Lung (tissue), 12 donors: ENCODE data around the gene SNRK. TPM values are rescaled to one million over a fixed set of nuclear protein-coding genes. Genes with fewer than 3 reads are reported as not detected.

Experiments used
- ATAC-seq: fragments of 200-7000 bp; cut with Tn5 transposase; one replicate; pipeline ENCODE4 v1.9.1; 2020; ENCODE audit warnings: moderate number of reproducible peaks; ENCODE audit not compliant: insufficient read depth, low FRiP score
- DNase-seq, 3 donors: peaks; one replicate each; pipeline ENCODE4 v3.0.0-alpha.2; 2013 to 2017
- H3K27ac ChIP-seq, 2 donors: one replicate each; pipeline ENCODE4 v1.5.1; 2013; ENCODE audit warnings: mild to moderate bottlenecking in 2 of 2, moderate library complexity in 2 of 2, control low read depth in 1 of 2, inconsistent platforms in 1 of 2, low read depth in 1 of 2, low read length in 1 of 2
- H3K27me3 ChIP-seq, 3 donors: one replicate each; pipeline ENCODE4 v1.5.1; 2013; ENCODE audit warnings: low read length in 2 of 3; ENCODE audit not compliant: control insufficient read depth in 3 of 3, insufficient read depth in 3 of 3
- H3K36me3 ChIP-seq, 4 donors: one replicate each; pipeline ENCODE4 v1.5.1; 2013; ENCODE audit warnings: low read length in 4 of 4, mild to moderate bottlenecking in 1 of 4, moderate library complexity in 1 of 4; ENCODE audit not compliant: control insufficient read depth in 4 of 4, insufficient read depth in 4 of 4
- H3K4me1 ChIP-seq, 5 donors: one replicate each; pipeline ENCODE4 v1.5.1; 2013; ENCODE audit warnings: low read length in 5 of 5, mild to moderate bottlenecking in 2 of 5, moderate library complexity in 1 of 5; ENCODE audit not compliant: control insufficient read depth in 5 of 5, insufficient read depth in 5 of 5
- H3K4me3 ChIP-seq: one replicate; pipeline ENCODE4 v1.5.1; 2013; ENCODE audit warnings: mild to moderate bottlenecking, control low read depth, moderate library complexity
- H3K9ac ChIP-seq, 2 donors: one replicate each; pipeline ENCODE4 v1.5.1; 2013; ENCODE audit warnings: low read length in 2 of 2, control low read depth in 1 of 2; ENCODE audit not compliant: insufficient read depth in 1 of 2
- H3K9me3 ChIP-seq, 4 donors: one replicate each; pipeline ENCODE4 v1.5.1; 2013; ENCODE audit warnings: low read length in 3 of 4, mild to moderate bottlenecking in 1 of 4, moderate library complexity in 1 of 4; ENCODE audit not compliant: control insufficient read depth in 4 of 4, insufficient read depth in 3 of 4
- WGBS, 2 donors: extraction: QIAGEN DNeasy Blood & Tissue Kit; methylation state at CpG; one replicate each; pipeline ENCODE4 v1.1.7; 2013; 5-methylcytosine and 5-hydroxymethylcytosine counted together
- polyA plus RNA-seq, 2 donors: library from polyadenylated mRNA; stranded (reverse); fragments of 200-250 nt; gene quantifications; one replicate each; pipeline ENCODE4 v1.2.1, GENCODE V29; 2013
- total RNA-seq, 2 donors: library from RNA; depleted of rRNA in 1 of 2; stranded (reverse); fragments of >200 nt in 1 of 2; gene quantifications; one replicate each; pipeline ENCODE4 v1.2.1, GENCODE V29; 2014 to 2021
- TF ChIP-seq, protein P1 (sequence below): IDR thresholded peaks from 2 replicates; pipeline ENCODE4 v1.5.1; 2012; ENCODE audit warnings: mild to moderate bottlenecking; ENCODE audit errors: control extremely low read depth, extremely low read depth
- donor health status: control.
- donor health status: control.
- donor health status: Bipolar disorder and iron deficiency.
- donor health status: healthy.
- donor health status: DM: yes; HTN: yes; CAD: no.

SNRK gene
- total and polyA plus RNA-seq, 4 donors: 19.2 to 139 (median 45.6) TPM

DNA sequence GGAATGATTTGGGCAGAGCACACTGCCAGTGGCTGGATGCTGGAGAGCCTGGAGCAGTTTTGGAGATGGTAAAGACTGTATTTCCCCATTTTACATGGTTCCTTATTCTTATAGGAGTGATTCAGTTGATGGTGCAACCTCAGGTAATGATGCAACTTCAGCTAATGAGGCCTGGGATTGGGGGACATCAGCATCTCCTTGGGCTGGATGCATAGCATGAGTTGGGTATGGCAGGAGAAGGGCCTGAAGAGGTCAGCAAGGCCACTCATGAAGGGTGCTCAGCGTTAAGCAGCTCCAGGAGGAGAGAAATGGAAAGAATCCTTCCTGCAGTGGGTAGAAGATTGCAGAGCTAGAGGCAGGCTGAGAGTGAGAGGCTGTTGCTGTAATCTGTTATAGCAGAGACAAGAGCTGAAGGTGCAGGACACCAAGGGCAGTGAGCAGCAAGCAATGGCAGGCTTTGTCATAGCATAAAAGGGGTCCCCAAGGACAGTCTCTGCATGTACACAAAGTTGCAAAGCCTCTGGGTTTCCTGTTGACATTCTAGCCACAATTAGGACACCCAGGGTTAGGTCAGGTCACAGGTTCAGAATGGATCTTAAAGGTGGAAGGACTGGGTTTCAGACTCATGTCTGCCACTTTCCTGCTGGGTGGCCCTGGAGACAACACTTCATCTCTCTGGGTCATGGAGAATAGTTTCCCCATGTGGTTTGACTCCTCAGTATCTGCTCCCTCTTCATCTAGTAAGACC, 29.5 kb upstream of the SNRK start:
- ATAC-seq: peak; percentile 61
- H3K4me1 ChIP-seq: peaks cover 0 to 10% (median 0%) of the 10 kb centered on the region in 5 donors
- no peak overlapping the region for H3K27ac ChIP-seq
- DNase-seq: no peak
- TF ChIP-seq, protein P1, sequence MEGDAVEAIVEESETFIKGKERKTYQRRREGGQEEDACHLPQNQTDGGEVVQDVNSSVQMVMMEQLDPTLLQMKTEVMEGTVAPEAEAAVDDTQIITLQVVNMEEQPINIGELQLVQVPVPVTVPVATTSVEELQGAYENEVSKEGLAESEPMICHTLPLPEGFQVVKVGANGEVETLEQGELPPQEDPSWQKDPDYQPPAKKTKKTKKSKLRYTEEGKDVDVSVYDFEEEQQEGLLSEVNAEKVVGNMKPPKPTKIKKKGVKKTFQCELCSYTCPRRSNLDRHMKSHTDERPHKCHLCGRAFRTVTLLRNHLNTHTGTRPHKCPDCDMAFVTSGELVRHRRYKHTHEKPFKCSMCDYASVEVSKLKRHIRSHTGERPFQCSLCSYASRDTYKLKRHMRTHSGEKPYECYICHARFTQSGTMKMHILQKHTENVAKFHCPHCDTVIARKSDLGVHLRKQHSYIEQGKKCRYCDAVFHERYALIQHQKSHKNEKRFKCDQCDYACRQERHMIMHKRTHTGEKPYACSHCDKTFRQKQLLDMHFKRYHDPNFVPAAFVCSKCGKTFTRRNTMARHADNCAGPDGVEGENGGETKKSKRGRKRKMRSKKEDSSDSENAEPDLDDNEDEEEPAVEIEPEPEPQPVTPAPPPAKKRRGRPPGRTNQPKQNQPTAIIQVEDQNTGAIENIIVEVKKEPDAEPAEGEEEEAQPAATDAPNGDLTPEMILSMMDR: no peak
- H3K4me3 ChIP-seq: no peak overlapping the region
- no peaks in the 10 kb centered on the region for H3K27me3 ChIP-seq
- H3K36me3 ChIP-seq: no peaks in the 10 kb centered on the region
- no peak overlapping the region for H3K9ac ChIP-seq
- no peaks in the 10 kb centered on the region for H3K9me3 ChIP-seq
- WGBS, 2 donors: 50 to 61% methylated on average over 1 of the region's 1 CpG

DNA sequence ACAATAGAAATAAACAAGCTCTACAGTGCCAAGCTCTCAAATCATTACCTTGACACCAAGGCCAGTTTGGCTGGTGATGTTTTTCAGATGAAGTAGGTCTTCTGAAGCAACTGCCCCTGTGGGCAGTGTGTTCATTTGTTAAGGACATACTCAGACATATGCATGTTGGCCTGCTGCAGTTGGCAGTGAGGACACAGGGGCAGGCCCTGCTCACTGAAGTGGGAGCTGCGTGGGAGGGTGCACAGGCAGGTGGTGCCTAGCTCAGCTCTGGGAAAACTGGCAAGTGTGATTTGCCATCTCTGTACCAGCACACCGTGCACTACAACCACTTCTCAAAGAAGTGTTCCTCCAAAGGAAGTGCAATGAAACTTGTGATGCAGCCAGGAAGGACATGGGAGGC, 28.5 kb upstream of the SNRK start:
- peak overlapping the region in 1 of 2 donors; percentile 46 for H3K27ac ChIP-seq

DNA sequence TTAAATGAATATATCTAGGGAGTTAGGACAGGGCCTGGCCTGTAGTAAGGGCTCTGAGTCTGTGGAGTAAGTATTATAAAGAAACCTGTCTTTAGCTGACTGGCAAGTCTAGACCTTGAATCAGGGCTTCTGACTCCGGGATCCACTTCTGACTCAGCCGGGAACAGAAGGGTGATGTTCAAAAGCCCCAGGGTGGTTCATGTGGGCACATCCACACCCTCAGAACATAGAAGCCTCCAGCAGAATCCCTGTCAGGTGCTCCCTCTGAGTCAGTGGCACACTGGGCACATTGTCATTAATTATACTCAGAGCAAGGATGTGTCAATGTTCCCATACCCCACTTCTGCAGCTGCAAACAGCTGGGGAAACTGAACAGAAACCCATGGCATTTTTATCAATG, 26.7 kb upstream of the SNRK start:
- Histone ChIP-seq H3K27ac (no peak overlapping the region), H3K4me3 (no peak overlapping the region), H3K27me3 (no peaks in the 10 kb centered on the region), H3K36me3 (no peaks in the 10 kb centered on the region), H3K4me1 (peaks cover 0 to 10% (median 0%) of the 10 kb centered on the region in 5 donors), H3K9ac (no peak overlapping the region), H3K9me3 (no peaks in the 10 kb centered on the region)
- 98 to 100% methylated on average over 2 of the region's 2 CpGs for WGBS, 2 donors
- DNase-seq (no peak), ATAC-seq (no peak)
- TF ChIP-seq, protein P1: no peak

More for the DNA sequence above, 28.5 kb upstream of the SNRK start:
- no peak overlapping the region for H3K9ac ChIP-seq
- H3K4me1 ChIP-seq: peaks cover 0 to 10% (median 0%) of the 10 kb centered on the region in 5 donors
- DNase-seq (no peak), ATAC-seq (no peak)
- H3K27me3 ChIP-seq: no peaks in the 10 kb centered on the region
- 48 to 55% methylated on average over 2 of the region's 2 CpGs for WGBS, 2 donors
- no peaks in the 10 kb centered on the region for H3K36me3 ChIP-seq
- TF ChIP-seq, protein P1: no peak
- H3K4me3 ChIP-seq: no peak overlapping the region
- H3K9me3 ChIP-seq: no peaks in the 10 kb centered on the region
